ENCODE results near the gene ZNF45. TPM values are rescaled to one million over a fixed set of nuclear protein-coding genes. Genes with fewer than 3 reads are reported as not detected.

ZNF45 gene
- total and polyA plus RNA-seq, 2 of the 13 experiments (the other 11 are each of a cell fraction or from before 2014, with no cell fraction given), result 2.4 to 11.3 TPM

DNA sequence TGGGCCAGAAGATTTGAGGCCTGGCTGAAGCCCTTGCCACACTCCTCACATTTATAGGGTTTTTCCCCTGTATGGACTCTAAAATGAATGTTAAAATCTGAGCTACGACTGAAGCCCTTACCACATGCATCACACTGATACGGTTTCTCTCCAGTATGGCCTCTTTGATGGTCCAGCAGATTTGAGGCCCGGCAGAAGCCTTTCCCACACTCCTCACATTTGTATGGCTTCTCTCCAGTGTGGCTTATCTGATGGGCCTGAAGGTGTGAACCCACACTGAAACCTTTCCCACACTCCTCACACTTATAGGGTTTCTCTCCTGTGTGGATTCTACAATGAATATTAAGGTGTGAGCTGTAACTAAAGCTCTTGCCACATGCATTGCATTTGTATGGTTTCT is 21.0 kb downstream of the ZNF45 start (continued):
- no peak for TF ChIP-seq ZNF567 (CRISPR knock-in tag; IDR thresholded peaks at IDR 0.05; ENCODE audit: borderline replicate concordance)
- no peak for TF ChIP-seq SNAPC4 (CRISPR knock-in tag; IDR thresholded peaks at IDR 0.05)
- no peak for TF ChIP-seq MATR3 (CRISPR knock-in tag; IDR thresholded peaks at IDR 0.05)
- no peak for TF ChIP-seq ZNF674 (CRISPR knock-in tag; IDR thresholded peaks at IDR 0.05; ENCODE audit: low read depth)
- no peak for TF ChIP-seq ZNF121 (CRISPR knock-in tag; IDR thresholded peaks at IDR 0.05)
- TF ChIP-seq RFXAP (CRISPR knock-in tag; IDR thresholded peaks at IDR 0.05; ENCODE audit: borderline replicate concordance), result no peak
- TF ChIP-seq ZNF761 (CRISPR knock-in tag; conservative IDR thresholded peaks at IDR 0.05), result no peak
- TF ChIP-seq ZNF775 (CRISPR knock-in tag; IDR thresholded peaks at IDR 0.05; ENCODE audit: borderline replicate concordance), result no peak
- no peak for TF ChIP-seq JUND (CRISPR knock-in tag; IDR thresholded peaks at IDR 0.05)
- TF ChIP-seq SRY (CRISPR knock-in tag; IDR thresholded peaks at IDR 0.05), result no peak
- TF ChIP-seq MEIS1 (CRISPR knock-in tag; IDR thresholded peaks at IDR 0.05; ENCODE audit: borderline replicate concordance), result no peak
